DMS53 (cell line): Measurements from ENCODE around the gene FREM2.

Source experiments
- DNase-seq: peaks from one replicate; lab custom pipeline; 2025; lab: John Stamatoyannopoulos, UW

Gene FREM2

GRCh38 chr13:38897521-38897920 lies 210.6 kb downstream of the FREM2 start:
- DNase-seq, result no peak

DNA sequence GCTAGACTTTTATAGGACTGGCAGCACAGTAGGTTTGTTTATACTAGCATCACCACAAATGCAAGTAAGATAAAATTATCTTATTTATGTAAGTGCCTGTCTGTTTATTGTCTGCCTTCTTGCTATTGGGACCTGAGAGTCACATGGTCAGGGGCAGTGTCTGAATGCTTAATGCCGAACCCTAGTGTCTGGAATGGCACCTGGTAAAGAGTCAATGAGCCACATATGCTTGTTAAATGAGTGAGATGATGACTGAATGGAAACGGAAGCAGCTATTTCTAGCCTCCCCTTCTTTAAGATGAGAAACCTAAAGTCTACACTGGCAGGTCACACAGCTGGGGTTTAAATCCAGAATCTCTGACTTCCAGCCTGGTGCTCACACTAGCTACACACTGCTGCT lies 211.6 kb downstream of the FREM2 start:
- no peak for DNase-seq

GRCh38 chr13:38899571-38899970 lies 212.7 kb downstream of the FREM2 start:
- no peak for DNase-seq

GRCh38 chr13:38900188-38900587 lies 213.3 kb downstream of the FREM2 start:
- peak; percentile 28 for DNase-seq

DNA sequence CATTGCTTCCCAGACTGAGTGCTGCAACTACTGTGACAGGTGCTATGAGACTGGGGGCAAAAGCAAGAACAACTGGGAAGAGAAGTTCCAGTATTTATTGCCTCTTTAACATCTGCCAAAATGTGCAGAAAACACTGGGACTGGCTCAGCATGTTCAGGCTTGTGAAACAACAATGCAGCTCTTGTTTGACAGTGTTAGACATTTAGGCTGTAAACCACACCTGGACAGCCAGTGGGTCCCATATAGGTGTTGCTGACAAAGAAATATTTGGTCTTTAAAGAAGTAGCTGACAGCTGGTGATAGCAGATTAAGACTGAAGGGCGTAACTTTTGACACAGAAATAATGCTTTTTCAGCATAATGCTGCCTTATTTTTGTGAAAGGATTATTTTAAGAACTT lies 215.7 kb downstream of the FREM2 start:
- DNase-seq, result no peak

DNA sequence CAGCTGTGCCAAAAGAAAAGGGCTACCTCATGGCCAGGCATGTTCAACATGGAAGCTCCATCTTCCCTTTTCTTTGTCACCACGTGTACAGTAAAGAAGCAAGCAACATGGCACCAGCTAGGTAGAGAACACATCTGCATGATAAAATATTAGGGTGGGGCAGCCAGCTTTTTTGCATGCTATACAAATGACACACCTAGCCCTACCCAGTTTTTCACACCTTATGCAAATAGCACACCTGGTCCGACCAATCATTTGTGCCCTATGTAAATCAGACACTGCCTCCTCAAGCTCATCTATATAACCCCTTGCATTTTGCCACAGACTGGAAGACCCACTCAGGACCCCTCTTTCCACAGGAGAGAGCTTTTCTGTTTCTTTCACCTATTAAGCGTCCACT lies 218.2 kb downstream of the FREM2 start:
- no peak for DNase-seq

DNA sequence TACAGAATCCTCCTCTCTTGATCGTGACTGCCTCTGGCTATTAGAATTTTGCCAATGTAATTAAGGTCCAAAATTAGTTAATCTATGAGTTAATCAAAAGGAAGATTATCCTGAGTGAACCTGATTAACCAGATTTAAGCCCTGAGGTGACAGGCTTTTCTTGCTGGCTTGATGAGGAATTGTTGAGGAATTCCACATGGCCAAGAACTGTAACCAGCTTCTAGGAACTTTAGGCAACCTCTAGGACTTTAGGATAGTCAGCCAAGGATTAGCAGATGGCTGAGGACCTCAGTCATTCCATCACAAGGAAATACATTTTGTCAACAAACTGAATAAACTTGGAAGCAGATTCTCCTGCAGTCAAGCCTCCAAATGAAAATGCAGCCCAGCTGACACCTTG lies 219.0 kb downstream of the FREM2 start:
- no peak for DNase-seq

DNA sequence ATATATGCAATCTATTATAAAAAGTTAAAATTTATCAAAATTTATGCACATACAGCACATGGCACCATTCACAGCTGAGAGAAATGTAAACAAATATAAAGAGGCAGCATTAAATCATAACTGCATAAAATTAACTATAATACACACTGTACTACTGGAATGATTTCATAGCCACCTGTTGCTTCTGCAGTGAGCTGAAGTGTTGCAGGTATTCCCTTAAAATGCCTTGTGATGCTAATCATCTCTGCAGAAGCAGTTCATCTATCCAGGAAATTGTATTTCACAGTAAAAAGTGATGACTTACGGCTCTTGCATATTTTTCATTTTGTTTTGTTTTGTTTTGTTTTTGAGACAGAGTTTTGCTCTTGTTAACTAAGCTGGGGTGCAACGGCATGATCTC lies 221.7 kb downstream of the FREM2 start:
- no peak for DNase-seq

- DNase-seq, result peak; percentile 58
Observed at GRCh38 chr13:38914070-38914469, 227.2 kb downstream of the FREM2 start.

DNA sequence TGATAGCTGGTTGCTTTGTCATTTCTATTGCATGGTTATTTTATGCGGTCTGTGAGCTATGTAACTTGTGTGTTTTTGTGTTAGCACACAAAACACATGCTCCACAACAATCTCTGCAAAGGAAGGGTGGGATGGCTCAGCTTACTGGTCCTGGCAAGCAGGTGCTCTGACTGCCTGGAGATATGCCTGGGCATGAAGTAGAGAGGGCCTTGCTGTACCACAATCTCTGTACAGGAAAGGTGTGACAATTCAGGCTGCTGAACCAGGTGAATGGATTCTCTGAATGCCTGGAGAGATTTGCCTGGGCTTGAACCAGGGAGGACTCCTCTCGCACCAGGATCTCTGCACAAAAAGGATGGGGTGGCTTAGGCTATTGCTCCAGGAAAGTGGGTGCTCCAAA lies 234.2 kb downstream of the FREM2 start:
- no peak for DNase-seq

DNA sequence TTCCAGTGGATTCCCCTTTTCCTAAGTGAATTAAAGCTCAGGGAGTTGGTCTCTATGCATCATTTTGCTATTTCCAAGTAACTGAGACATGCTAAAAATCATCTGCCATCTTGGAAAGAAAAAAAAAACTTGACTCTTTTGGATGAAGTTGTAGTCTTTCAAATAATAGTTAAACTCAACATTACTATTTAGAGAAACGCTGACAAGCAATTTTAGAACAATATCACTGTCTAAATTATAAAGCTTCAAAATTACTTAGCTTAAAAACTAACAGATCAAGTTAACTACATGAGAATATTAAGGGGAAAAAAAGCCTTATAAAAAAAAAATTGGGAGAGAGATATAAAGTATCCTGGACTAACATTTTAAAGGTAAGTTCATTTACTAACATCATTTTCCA lies 235.3 kb downstream of the FREM2 start:
- DNase-seq, result no peak

GRCh38 chr13:38933786-38934185 lies 246.9 kb downstream of the FREM2 start:
- DNase-seq, result no peak
